T-helper 1 cell (primary cell): ENCODE results near the gene IL21.
"Not testable (repeated sequence)": the region's sequence is repeated elsewhere in the genome, so short reads cannot be mapped to it uniquely, and the experiment has no call there.

Source experiments
- DNase-seq, 5 donors: peaks; one replicate each; pipeline ENCODE4 v3.0.0-alpha.2; 2012 to 2020
- total RNA-seq, 4 donors: gene quantifications; one replicate each; lab custom pipeline; 2026; lab: John Stamatoyannopoulos, UW

Gene IL21
- total RNA-seq = 0.15 to 1.3 (median 0.35) reads per million in 4 donors

DNA sequence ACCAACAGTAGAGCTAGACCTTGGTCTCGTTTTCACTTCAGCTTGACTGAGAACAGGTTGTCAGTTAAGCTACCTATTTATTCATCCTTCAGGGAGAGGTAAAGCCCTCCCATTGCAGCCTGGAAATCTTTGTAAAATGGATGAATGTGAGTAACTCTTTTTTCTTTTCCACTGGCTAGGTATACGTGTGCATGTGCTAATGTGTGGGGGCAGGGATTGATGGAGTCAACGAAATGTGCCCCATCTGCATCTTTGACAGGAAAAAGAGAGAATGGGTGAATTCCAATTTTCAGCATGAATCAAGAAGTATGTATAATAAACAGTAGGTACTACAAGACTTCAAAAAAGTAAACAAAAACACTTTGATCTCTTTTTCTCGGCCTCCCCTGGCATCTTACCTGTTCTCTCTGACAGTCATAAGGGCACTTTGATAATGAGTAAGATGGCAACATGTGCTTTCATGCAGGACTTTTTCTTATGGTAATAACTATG is at the start of gene IL21:
Gene IL21 (minus strand): TSS at position 51 of the 492 bp plus-strand sequence. CDS start 55 bp downstream, outside the sequence.
- DNase-seq = peak in 1 of 5 donors; percentile 50

DNA sequence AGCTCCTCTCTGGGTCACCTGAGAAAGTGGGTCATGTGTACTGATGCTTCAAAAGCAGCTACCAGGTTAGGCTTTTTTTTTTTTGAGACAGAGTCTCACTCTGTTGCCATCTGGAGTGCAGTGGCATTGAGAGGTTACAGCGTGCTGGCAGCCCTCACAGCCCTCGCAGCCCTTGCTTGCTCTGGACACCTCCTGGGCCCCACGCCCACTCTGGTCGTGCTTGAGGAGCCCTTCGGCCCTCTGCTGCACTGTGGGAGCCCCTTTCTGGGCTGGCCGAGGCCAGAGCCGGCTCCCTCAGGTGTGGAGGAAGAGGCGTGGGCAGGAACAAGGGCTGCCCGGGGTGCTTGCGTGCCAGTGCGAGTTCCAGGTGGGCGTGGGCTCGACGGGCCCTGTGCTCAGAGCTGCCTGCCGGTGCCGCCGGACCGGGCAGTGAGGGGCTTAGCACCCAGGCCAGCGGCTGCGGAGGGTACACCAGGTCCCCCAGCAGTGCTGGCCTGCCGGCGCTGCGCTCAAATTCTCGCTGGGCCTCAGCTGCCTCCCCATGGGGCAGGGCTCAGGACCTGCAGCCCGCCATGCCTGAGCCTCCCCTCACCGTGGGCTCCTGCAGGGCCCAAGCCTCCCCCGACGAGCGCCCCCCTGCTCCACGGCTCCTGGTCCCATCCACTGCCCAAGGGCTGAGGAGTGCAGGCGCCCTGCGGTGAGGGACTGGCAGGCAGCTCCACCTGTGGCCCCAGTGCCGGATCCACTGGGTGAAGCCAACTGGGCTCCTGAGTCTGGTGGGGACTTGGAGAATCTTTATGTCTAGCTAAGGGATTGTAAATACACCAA is 49.3 kb upstream of the IL21 start:
- peak in 1 of 5 donors; percentile 12 for DNase-seq

DNA sequence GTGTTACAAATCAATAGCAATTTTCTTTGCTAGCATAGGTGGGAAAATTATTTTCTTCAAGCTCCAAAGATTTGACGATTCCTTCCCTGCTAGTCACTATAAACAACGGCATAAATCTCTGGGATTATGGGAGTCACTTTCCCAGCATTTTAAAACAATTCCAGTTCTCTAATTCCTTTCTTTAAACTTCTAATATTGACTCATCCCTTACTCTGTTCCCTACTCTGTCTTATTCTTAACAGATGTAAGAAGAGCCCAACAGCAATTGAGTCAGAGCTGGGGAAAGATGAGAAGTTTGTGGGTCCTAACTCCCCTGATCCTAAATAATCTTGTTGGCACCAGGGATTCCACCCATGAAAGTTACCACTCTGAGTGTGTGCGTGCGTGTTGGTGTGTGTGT is 47.4 kb upstream of the IL21 start:
- no peak for DNase-seq

DNA sequence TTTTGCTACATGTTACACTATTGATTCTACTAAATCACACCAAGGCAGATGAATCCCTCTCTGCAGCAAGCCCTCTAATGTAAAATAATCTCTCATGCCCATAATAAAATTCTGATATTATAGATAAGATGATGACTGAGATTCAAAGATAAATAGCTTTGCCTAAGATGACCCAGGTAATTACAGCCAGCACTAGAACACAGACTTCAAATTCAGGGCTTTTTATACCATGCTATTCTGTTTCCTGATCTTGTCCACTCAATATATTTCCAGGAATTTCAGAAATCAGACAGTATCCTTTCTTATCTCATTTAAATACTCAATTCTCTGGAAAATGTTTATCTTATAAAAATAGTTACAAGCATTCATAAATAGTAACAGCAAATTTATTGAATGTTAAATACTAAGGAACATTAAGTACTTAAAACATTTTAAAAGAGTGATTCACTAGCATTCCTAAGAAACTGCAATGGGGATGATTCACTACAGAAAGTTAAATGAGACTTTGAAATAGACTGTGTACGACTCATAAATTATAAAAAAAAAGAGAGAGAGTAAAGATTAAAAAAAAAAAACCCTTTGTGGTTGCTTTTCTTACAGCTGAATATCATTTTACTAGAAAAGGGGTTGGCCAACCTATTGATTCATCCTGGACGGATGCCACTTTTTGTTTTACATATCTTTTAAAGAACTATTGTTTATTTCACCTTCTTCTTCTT is 45.8 kb upstream of the IL21 start:
- peak in 1 of 5 donors; percentile 71 for DNase-seq

DNA sequence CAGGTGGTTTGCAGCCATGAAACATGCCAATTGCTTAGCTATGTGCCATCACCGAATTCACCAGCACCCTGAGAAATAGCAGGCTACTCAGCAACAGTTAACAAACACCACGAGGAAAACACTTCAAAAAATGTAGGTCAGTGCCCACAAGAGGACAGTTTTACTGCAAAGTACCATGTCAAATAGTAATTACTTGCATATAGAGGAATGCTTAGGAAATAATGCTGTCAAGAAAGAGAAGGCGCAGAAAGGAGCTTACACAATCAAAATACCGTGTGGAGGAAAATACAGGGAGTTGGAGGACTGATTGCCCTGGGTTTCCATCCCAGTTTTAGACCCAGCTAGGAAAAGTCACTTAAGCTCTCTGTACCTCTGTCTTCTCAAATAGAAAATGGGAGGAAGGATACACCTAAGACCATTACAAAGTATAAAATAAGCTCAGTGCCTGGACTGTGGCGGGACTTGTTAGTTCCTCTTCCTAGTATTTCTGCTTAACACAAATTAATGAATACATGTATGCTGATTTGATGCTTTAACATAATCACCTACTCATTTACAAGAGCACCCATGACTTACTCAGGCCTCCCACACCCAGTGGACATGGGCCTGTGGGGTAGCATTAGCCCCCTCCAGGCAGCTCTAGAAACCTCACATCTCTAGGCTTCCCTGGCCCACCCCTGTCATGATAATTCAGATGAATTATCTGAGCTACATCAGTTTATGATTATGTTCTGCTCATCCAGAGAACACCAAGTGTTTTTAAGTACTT is 44.5 kb upstream of the IL21 start:
- DNase-seq = peak in 1 of 5 donors; percentile 34

DNA sequence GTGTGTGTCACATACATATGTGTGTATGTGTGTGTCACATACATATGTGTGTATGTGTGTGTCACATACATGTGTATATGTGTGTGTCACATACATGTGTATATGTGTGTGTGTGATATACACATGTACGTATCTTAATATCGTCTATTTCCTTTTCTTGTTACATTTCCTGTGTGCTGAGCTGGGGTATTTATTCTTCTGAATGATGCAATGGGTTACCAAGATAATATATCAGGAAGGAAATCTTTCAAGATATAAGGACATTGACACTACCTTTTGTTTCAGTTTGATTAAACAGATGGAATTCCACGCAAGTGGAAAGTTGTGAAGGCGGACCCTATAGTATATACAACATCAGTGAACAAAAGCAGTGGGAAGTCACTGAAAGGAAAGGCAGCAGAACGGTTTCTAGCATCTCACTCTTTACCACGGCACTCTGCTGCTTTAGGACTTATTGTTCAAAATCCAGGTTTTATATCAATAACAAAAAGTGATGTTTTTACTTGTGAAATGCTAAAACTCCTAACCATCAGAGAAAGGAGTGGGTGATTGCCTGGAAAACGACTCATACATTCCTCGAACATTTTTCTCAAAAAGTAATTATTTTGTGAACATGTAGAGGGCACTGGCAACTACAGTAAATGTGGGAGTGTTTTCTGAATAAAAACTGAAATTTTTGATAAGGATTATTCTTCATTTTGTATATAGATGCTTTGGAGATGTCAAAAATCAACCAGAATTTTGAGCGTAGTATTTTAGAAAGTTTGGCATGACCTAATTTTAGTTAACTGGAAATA is 43.1 kb upstream of the IL21 start:
- DNase-seq = peak in 1 of 5 donors; percentile 78

DNA sequence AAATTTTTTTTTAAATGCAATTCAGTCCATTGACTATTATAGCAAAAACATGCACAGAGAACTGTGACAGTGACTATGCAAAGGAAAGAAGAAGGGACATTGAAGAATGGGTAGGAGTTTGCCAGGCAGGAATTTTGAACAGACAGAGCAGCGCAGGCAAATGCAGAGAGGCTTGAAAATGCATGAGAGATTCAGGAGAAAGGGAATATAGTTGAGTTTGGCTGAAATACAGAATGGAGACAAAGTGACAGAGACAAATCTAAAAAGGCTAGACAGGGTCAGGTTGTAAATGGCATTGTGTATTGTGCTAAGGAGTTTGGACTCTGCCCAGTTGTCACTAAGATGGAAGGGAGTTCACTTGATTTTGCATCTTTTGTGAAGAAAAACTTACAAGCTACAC is 42.4 kb upstream of the IL21 start:
- no peak for DNase-seq

DNA sequence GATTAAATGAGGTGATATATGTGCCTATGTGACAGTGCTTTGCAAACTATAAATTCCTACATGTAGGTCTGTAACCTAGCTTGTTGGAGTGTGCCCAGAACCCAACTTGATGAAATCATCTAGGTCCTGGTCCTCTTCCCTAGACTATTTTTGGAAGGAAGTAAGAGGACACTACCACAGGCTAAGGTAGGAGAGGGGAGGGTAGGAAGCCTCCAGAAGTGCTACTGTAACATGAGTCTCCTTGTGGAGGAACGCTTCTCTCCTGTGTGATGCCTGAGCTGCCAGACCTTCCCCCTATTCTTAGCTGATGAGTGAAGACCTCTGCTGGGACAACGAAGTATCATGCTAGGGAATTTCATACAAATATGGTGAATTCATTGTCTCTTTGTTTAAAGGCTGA is 41.8 kb upstream of the IL21 start:
- no peak for DNase-seq

DNA sequence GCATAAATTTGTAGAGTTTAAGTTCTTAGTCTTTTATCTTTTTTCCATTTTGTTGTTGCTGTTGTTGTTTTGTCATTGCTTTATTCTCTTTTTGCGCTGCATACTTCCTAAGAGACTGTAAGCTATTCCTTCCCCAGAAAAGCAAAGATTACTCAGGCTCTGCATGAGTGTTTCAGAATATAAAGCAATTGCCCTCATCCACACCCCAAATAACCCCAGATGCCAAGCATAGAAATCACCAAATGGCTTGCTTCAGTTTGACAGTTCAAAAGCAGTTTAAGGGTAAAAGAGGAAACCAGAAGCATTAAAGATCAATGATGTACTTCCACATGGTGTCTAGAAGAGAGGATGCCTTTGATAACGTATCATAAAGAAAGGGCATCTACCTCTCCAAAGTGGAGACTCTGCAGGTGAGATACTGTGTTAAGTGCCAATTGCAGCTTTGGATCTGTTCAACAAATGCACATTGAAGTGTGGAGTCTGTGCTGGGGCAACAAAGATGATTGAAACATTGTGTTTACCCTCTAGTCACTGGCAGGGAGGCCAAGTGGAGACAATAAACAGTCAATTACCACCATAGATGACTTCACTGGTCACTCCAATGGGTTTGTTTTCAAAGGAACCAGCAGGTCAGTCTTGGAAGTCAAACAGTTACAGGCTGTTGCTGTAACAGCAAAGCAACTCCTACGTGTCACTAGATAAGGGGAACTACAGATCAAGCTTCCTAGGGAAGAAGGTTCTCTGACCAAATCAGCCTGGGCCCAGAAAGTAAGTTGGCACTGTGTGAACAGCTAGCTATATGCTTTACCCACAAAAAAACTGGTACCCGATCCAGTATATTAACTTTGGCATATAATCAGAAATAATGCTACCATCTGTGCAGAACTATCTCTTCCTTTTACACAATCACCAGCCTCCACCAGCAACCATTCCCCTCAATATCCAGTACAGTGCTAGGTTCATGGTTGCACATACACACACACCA is 40.6 kb upstream of the IL21 start:
- DNase-seq = peak in 1 of 5 donors; percentile 23

DNA sequence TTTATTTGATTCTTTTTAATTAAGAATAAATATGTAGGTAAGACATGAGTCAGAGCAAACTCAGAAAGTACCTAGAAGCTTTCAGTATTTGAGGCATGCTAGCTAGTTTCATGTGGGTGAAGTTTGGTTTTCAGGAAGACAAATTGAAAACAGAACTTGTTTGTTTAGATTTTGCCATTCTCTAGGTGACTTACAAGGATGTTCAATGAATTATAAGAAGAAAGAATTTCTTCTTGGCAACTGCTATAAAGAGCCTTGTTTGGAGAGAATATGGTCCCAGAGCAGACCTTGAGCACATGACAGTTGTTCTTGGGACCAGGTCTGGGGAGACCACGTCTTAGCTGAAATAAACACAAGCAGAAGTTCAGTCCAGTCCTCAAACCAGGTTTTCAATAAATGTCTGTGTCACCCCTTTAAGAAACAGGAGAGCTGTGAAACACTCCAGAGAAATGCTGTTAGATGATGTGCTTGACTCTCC is 38.0 kb upstream of the IL21 start:
- DNase-seq = peak in 1 of 5 donors; percentile 84

DNA sequence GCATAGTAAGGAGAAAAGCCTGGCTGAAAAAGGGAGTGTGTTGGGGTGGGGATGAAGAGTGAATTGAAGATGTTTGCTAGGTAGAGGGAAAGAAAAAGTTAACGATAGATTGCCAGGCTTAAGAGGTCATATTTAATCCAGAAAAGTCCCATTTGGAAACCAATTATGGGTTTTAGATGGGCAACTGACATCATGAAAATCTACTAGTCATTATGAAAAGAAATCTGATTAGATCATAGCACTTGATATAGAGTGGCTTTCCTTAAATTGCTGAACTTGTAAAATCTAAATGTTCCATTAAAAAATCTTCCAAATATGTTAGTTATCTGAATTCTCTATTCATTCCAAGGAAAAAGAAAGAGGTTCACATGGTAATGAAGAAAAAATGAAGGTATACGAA is 37.5 kb upstream of the IL21 start:
- DNase-seq = no peak

DNA sequence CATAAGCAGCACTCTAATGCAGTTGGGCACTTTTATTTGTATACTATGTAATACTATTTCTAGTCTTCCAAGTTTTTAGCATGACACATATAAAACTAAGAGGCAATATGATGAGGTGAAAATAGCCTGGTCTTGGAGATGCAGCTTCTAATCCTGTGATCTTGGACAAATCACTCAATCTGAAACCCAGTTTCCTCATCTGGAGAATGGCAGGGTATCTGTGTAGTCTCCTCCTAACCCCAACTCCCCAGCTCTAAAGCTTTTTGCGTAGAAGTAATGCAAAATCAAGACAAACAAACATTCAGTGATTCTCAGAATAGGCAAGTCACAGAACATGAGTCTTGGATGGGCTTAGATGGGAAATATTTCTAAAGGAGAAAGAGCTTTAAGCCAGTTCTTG is 36.7 kb upstream of the IL21 start:
- peak in 1 of 5 donors; percentile 48 for DNase-seq

DNA sequence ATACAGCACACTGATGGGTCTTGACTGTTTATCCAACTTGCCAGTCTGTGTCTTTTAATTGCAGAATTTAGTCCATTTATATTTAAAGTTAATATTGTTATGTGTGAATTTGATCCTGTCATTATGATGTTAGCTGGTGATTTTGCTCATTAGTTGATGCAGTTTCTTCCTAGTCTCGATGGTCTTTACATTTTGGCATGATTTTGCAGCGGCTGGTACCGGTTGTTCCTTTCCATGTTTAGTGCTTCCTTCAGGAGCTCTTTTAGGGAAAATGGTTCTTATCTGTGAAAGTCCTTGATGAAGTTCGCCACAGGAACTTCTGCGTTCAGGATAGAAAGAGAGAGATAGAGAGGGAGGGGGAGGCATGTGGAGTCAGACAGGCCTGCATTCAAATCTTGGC is 35.7 kb upstream of the IL21 start:
- DNase-seq = not testable (repeated sequence)

DNA sequence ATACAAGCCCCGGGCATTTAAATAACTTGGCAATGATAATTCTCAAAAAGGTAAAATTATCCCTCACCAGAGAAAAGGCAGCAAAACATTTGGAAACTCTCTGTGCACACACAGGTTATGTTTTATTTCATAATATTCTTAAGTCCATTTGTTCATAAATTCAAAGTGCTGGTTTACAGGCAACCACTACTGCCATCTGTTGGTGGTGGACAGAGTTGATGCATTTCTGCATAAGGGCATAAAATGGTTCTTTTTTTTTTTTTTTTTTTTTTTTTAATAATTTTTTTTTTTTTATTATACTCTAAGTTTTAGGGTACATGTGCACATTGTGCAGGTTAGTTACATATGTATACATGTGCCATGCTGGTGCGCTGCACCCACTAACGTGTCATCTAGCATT is 31.5 kb upstream of the IL21 start:
- DNase-seq = peak in 4 of 5 donors; percentile 14 to 74 (median 32)

DNA sequence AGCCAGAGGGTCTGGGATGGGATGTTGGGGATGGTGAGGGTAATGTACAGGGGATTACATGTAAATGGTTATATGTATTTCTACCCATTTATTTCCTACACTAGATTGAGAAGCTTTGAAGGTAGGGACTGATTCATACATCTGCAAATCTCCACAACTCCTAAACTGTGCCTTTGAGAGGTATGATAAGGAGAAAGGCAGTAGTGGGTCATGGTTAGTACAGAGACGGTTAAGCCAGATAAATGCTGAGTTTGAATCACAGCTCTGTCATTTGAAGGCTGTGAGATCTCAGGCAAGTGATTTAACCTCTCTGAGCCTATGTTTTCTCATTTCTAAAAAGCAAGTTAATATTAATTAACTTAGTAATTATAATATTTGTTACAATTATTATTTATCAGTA is 29.3 kb upstream of the IL21 start:
- DNase-seq = no peak

DNA sequence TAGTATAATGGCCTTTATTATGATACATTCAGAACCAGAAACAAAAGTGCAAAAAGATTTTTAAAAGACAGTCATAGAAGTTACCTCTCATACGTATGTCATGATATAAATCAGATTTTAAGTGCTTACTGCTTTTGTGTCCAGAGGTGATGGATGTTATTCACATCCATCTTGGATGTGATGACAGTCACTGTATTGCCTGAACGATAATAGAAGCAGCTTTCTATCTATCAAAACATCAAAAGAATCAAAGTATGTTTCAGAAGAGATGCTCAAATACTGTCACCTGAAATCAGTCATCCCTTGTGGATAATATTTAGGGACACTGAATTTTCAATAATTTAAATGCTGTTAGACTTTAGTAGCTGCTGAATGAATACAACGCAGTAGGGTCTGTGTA is 26.8 kb upstream of the IL21 start:
- DNase-seq = no peak

DNA sequence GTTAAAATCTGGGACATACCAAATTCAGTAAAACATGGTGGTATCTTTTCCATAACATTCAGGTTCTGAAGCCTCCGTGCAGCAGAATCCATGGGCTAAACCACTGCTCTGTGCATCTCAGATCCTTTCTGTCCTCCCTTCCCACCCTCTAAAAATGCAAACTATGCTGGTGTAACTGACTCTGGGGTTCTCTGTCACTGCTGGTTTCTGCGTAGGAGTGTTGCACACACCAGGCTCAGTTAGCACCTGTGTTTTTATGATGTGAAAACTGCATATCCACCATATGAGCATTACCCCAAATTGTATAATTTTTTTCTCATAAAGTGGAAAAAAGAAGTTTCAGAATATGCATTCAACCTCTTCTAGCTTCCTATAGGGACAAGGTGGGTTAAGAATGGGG is 22.4 kb upstream of the IL21 start:
- DNase-seq = no peak

DNA sequence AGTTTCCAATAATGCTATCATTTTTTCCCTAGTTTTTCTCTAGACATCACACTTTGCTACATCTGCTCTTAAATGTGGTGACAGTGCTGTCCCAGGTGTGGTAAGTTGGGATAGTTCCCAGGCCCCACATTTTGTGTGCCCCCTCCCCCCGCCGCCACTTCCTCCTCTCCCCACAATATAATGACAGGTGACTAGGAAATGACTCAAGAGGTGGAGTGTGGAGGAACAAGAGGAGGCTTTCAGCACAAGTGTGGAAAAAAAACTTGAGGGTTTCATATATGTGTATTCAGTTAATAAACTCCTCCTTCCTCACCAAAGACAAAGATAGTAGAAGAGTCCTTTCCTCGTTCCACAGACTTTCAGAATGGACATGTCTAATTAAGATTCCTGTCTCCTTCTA is 18.3 kb upstream of the IL21 start:
- DNase-seq = peak in 1 of 5 donors; percentile 46

DNA sequence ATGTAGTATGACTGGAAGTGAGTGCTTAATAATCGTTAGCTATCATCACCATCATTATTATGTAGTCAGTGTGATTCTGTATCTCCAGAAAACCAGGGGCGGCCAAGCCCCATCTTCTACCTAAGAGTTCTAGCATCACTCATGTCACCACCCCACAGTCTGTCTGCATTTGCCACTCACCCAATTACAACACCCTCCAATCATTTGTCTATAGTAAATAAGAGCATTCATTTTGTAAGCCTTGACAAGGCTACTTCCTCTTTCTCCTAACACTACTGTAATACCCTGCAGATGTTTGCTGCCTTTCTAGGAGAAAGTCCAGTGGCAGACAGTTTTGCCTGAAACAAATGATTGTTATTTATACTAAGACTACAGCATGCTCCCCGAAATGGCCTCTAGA is 15.8 kb upstream of the IL21 start:
- no peak for DNase-seq

DNA sequence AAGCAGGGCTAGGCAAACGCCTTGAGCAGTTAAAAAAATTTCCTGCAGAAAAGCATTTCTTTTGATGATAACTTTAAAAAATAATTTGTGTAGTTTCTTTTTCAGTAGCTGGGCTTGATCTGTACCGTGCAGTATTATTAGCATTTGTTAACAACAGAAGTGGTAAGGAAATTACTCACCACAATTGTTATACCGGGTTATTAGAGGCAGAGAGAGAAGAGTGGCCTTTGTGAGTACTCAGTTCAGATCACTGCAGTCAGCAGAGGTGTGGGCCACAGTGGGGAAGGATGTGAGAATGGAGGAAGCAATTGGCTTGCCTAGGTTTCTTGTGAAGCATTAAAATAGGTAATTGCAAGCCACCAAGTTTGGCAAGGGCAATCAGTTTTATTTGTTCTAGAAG is 14.3 kb upstream of the IL21 start:
- peak in 1 of 5 donors; percentile 63 for DNase-seq

DNA sequence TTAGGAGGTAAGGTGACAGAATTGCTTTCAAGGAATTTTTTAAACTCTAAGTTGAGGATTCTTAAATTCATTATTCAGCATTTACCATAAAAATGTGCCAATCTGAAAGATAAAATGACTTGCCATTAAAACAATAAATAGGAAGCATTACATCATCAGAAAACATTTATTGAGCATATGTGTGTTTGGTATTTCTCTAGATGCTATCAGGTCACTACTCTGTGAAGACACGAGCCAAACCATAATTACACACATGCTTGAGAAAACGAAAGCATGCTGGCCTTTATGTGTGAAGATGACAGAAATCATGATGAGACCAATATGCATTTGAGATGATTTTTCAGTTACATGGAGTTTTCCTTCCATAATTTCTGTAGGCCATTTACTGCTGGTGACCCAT is 12.3 kb upstream of the IL21 start:
- peak in 1 of 5 donors; percentile 54 for DNase-seq
